ENCODE measurements around the gene ICAM5.

Gene ICAM5

DNA sequence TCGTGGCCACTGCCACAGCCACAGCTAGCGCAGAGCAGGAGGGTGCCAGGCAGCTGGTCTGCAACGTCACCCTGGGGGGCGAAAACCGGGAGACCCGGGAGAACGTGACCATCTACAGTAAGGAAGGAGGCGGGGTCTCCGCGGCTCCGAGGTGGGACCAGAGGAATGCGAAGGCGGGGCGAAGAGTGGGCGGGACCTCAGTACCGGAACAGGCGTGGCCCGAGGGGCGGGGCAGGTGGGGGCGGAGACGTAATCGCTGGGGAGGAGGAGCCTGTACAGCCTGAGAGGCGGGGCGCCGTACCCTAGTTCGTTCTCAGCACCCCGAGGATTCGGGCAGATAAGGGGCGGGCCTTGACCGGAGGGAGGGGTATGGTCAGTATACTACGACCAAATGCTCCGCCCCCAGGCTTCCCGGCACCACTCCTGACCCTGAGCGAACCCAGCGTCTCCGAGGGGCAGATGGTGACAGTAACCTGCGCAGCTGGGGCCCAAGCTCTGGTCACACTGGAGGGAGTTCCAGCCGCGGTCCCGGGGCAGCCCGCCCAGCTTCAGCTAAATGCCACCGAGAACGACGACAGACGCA is 2.5 kb downstream of the ICAM5 start:
- DNase-seq (ENCODE audit: low read depth in 2 of 2): peak; percentile 67 to 86

DNA sequence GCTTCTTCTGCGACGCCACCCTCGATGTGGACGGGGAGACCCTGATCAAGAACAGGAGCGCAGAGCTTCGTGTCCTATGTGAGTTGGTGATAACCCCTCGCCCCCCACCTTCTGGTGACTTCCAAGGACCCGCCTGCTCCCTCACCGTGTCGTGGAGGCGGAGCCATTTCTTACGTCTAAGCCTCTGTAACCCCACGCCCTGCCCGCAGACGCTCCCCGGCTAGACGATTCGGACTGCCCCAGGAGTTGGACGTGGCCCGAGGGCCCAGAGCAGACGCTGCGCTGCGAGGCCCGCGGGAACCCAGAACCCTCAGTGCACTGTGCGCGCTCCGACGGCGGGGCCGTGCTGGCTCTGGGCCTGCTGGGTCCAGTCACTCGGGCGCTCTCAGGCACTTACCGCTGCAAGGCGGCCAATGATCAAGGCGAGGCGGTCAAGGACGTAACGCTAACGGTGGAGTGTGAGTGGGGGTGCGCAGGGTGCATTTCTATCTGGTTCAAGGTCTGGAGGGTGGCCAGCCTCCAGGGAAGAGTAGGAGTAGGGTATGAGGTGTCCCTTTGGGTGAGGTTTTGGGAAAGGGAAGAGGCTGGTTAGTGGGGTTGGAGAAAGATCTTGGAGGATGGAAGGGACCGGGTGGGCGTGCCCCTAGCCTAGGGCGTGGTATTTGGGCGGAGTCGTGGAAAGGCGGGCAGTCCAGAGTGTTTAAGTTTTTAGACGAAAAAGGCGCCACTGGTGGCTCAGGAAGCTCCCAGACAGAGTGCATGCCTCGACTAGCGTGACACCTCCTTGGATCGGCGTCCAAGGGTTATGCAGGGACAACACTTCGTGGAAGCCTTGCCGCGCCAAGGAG is 3.3 kb downstream of the ICAM5 start:
- DNase-seq (ENCODE audit: low read depth in 2 of 2): no peak

DNA sequence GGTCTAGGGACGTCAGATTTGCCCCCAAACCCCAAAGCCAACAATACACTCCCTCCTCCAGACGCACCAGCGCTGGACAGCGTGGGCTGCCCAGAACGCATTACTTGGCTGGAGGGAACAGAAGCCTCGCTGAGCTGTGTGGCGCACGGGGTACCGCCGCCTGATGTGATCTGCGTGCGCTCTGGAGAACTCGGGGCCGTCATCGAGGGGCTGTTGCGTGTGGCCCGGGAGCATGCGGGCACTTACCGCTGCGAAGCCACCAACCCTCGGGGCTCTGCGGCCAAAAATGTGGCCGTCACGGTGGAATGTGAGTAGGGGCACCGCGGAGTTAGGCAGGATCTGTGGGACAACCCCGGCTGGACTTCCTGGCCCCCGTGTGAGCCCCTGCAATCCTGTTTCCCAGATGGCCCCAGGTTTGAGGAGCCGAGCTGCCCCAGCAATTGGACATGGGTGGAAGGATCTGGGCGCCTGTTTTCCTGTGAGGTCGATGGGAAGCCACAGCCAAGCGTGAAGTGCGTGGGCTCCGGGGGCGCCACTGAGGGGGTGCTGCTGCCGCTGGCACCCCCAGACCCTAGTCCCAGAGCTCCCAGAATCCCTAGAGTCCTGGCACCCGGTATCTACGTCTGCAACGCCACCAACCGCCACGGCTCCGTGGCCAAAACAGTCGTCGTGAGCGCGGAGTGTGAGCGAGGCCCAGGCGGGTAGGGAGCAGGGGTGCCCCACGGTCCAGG is 4.0 kb downstream of the ICAM5 start:
- no peak for DNase-seq (ENCODE audit: low read depth in 2 of 2)

DNA sequence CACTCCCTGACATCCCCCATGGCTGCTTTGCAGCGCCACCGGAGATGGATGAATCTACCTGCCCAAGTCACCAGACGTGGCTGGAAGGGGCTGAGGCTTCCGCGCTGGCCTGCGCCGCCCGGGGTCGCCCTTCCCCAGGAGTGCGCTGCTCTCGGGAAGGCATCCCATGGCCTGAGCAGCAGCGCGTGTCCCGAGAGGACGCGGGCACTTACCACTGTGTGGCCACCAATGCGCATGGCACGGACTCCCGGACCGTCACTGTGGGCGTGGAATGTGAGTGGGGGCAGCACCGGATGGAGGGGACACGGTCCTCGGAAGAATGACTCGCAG is 4.6 kb downstream of the ICAM5 start:
- DNase-seq (ENCODE audit: low read depth in 2 of 2): no peak

DNA sequence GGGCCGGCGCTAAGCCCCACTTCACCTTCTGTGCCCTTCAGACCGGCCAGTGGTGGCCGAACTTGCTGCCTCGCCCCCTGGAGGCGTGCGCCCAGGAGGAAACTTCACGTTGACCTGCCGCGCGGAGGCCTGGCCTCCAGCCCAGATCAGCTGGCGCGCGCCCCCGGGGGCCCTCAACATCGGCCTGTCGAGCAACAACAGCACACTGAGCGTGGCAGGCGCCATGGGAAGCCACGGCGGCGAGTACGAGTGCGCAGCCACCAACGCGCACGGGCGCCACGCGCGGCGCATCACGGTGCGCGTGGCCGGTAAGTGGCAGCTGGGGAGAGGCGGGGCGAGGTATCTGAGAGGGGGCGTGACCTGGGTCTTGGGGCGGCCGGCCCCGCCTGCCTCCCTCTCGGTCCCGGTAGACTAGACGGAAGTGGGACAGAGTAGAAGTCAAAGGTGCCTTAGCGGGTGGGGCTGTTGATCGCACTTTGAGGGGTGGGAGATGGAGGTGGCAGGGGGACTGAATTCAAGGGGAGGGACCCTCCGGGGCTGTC is 5.6 kb downstream of the ICAM5 start:
- peak in 1 of 2 donors; percentile 47 for DNase-seq (ENCODE audit: low read depth in 2 of 2)

DNA sequence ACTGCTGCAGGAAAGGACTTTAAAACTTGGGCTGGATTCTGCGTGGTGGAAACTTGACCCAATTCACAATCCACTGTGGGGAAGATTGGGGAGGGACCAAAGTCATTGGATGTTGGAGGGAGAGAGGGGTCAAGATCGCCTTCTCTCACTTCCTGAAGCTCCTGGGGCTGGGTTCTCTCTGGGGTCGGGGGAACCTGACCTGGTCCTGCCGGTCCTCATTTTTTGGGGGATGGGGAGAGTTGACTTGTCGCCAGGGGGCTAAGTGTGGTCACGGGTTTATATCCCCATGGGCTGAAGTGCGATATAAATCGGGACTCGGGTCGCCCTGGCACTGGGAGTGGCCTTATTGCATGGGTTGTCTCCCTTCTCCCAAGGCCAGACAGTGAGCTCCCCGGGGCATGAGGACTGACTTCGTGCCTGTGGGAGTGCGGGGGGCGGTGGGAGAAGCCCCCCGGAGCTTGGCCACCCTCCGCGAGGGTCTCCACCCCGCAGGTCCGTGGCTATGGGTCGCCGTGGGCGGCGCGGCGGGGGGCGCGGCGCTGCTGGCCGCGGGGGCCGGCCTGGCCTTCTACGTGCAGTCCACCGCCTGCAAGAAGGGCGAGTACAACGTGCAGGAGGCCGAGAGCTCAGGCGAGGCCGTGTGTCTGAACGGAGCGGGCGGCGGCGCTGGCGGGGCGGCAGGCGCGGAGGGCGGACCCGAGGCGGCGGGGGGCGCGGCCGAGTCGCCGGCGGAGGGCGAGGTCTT is 6.3 kb downstream of the ICAM5 start:
- no peak for DNase-seq (ENCODE audit: low read depth in 2 of 2)

DNA sequence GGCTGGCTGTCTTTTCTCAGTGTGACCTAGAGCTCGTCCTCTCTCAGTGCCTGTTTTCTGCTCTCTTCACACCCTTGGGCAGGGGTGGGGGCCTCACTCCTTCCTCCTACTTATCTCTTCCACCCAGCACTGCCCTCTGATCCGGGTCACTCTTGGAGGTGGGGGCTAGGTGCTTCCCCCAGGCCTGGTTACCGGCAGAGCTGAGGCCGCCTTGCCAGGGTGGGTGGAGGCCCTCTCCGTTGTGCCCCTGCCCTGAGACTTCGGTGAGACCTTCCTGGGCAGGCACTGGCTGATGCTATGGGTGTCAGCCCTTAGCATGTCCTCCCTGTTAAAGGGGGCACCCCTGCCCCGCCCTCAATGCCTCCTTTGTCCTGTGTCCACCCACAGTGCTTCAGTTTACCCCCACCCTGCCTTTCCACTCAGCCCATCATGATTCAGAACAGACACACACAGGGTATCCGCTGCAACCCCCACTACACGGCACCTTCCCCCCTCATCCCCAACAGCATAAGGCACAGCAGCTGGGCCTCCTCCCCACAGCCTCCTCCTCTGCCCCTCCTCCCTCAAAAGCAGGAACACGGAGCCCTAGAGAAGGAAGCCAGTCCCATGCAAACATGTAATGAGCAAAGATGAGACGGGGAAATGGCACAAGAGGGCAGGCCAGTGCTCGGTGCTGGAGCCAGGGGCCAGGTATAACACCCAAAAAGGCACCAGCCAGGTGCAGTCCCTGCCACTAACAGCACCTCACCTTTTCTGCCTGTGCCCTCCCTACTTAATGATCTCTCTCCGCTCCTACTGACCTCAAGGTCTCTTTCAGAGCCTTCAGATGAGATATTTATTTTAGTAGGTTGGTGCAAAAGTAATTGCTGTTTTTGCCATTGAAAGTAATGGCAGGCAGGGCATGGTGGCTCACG is 10.1 kb downstream of the ICAM5 start:
- DNase-seq (ENCODE audit: low read depth in 2 of 2): no peak

DNA sequence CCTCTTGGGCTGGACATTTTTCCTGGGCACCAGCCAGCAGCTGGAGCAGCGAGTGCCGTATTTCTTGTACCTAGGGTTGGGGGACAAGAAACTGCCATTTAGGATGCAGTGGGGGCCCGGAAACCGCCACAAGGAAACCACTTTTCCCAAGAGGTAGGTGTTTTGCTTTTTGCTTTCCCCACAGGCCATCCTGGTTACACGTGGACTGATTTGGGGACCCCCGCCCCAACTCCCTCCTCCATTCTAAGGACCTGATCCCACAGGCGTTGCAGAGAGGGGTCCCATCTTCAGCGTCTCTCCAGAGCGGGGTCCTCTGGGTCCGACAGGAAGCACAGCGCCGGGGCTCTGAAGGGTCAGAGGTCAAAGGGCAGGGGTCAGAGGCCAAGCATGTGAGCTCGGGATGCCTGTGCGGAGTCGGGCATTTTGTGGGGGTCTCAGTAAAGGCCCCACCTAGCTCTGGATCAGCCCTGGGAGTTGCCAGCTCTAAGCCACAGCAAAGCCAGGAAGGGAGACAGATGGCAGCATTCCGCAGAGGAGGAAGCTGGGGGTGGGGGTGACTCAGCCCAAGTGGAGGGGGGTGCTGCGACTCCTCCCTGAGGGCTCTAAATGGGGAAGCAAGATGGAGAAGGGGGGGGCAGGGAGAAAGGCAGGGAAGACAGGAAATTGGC is 15.5 kb downstream of the ICAM5 start:
- no peak for DNase-seq (ENCODE audit: low read depth in 2 of 2)

DNA sequence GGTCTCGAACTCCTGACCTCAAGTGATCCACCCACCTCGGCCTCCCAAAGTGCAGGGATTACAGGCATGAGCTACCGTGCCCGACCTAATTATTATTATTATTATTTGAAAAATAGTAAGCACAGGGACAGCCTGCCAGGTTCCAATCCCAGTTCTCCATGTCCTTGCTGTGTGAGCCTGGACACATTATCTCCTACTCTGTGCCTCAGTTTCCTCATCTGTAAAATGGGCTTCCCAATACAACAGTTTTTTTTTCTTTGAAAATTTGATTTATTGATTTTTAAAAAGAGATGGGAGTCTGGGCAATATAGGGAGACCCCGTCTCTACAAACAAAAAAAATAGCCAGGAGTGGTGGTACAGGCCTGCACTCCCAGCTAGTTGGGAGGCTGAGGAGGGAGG is 16.6 kb downstream of the ICAM5 start:
- DNase-seq (ENCODE audit: low read depth in 2 of 2): no peak

DNA sequence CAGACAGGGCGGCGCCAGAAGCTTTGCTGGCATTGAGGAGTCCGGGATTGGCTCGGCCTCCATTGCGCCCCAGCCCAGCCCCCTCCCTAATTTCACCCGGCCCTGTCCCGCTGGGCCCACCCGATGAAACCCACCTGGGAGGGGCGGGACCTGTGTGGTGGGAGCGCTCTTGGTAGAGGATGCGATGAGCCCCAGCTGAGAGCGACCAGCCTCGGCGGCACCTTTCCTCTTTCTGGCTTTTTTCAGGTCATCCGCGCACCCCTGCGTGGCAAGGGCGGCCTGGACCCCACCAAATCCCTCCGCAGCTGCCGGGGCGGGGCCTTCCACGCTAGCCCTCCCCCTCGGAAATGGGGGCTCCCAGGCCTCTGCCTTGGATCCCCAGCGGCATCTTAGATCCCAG is 19.7 kb downstream of the ICAM5 start, which contains the start of gene ZGLP1:
Gene ZGLP1, minus strand, starts transcription at position 393 of the 400 bp plus-strand sequence.
- DNase-seq (ENCODE audit: low read depth in 2 of 2): no peak

DNA sequence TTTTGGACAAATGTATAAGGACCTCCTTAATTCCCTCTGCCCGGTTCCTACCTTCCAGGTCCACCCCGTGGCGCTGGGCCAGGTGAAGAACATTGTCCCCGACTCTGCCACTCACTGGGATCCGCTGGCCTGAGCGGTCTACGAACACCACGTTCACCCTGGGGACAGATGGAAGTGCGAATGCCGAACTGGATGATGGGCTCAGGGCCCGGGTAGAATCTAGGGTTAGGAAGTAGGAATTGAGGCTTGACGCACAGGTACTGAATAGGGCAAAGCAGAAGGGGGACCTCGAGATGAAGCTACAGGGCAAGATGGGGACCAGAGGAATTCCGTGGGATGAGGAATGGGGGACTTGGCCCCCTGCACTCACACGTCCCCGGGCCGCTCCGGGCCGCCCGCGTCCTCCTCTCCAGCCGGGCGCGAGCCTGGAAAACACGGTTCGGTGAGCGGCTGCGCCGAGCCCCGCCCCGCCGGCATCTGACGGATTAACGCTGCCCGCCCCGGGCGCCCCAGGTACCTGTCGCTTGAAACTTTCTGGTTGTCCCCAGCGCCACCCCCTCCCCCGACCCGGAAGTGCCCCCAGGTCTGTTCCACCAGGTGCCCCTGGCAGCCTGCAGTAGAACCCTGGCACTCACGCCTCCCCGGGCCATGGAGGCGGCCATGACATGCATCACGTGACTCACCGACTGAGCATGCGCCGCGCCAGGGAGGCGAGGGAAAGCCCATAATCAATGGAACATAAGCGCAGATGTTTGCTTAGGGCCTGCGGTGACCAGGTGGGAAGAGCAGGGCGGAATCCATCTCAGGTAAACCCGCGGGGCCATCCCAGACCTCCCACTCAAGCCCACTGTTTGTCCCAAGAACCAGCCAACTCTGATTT is 25.8 kb downstream of the ICAM5 start, which contains the start of gene FDX2:
Gene FDX2, minus strand, starts transcription at position 681 of the 880 bp plus-strand sequence. Its CDS starts 19 bp downstream, at position 662.
- DNase-seq (ENCODE audit: low read depth in 2 of 2): peak; percentile 90 to 92

DNA sequence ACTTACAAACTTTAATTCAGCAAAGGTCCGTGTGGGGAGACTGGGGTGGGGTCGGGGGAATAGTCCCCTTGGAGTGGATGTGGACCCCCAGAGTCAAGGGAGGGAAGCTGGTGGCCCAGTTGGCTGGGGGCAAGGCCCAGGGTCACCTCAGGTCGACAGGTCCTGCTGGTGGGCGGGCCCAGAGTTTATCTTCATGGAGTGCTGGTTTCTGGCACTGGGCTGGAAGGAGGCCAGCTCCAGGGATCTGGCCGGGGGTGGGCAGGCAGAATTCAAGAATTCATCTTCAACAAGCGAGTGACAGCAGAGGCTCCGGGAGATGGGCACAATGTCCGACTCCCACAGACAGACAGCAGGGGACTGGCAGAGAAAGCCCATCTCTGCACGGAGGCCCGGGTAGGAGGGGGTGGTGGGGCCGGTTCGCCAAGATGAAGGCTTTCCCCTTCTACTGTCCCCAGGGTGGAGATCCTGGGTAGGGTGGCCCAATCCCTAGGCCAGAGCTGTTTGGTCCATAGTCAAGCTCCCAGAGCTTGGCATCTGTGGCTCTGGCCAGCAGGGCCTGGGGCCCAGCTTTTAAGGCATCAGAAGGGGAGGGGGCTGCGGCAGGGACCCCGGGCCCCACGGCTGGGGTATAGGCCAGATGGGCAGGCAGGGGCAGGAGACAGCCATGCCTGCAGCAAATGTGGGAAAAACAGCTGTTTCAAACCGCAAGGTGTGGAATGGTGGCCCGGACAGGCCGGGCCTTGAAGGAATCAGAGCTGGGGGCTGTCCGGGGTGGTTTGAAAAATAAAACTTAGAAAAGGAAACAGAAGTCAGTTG is 26.7 kb downstream of the ICAM5 start:
- DNase-seq (ENCODE audit: low read depth in 2 of 2): no peak

DNA sequence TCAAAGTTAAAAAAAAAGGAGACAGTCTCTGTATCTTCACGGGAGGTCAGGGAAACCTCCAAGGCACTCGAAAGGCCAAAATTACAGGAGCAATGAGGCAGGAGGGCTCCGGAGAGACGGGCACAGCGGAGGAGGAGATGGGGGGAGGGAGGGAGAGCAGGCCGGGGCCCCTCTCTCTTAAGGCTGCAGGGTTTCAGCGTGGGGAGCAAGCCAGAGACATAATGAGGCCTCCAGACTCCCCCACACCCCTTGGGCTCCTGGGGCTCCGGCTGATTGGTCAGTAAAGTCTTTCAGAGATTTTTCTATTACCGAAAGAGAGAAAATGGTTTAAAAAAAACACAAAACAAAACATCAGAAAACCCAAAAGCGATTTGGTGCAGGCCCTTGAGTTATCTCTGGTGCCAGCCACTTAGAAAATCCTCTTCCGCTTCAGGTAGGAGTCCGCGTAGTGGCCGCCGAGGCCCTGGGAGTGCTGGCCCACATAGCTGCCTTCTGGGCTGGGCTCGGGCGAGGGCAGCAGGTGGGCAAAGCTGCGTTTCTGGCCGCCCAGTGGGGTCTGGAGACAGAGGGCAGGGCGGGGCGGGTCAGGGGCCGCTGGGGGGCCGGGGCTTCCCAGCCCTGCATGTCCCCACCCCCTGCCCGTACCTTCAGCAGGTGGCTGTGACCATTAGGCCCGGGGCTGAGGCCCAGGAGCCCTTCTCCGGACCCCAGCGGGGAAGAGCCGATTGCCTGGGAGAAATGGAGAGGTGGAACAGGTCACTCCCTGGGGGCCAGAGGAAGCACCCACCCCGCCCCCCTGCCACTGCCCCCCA is 27.5 kb downstream of the ICAM5 start:
- DNase-seq (ENCODE audit: low read depth in 2 of 2): no peak

DNA sequence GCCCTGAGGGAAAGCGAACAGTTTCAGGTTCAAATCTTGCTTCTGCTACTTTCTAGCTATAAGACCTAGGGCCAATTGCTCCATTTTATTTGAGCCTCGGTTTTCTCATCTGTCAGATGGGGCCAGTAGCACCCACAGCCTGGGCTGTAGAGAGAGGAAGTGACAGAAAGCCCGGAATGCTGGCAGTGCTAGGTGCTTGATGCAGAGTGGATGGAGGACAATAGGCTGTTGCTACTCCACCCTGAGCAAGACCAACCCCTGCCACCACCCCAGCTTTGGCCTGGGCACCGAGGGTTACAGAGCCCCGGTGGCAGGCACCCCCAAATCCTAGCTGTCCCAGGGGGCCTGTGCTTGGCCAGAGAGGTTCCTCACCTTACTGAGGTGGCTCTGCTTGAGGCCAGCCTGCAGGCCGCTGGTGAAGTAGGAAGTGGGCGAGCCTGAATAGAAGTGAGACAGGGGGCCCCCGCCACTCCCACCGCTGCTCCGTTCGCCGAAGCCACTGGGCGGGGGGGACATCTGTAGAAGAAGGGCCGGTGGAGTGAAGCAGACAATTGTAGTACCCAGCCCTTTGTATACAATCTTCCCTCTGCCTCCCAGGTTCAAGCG is 28.2 kb downstream of the ICAM5 start:
- no peak for DNase-seq (ENCODE audit: low read depth in 2 of 2)

DNA sequence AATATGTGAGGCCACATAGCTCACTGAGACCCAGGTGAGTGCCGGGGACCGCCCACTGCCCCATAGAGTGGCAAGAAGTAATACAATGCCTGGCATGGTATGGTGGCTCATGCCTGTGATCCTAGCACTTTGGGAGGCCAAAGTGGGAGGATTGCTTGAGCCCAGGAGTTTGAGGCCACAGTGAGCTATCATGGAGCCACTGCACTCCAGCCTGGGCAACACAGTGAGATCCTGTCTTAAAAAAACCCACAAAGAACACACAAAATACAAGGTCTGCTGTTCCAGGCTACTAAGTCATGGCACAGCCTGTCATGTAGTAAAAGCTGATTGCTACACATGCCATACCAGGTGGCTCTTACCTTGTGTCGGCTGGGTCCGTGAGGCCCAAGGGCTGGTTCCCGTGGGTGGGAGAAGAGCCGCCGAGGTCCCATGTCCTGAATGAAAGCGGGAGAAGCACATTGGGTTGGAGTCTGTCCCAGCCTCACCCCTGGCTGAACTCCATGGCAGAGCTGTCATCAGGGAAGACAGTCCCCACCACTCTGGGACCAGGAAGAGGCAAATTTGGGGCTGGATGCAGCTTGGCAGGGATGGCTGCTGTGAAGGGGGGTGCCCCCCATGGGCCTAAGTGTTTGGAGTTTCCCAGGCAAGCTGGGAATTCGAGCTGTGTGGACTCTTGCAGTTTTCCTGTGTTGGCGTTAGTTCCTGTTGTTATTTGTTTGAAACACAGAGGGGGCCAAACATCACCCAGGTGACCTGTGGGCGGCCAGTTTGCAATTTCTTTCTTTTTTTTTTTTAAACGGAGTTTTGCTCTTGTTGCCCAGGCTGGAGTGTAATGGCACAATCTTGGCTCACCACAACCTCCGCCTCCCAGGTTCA is 29.3 kb downstream of the ICAM5 start:
- DNase-seq (ENCODE audit: low read depth in 2 of 2): no peak
